Amniotic epithelial cell (primary cell): ENCODE results near the gene CALML5.
A peak's percentile ranks its signal among the peaks of the same experiment; 100 is the strongest.

Experiments used
- DNase-seq: peaks from one replicate; pipeline ENCODE4 v3.0.0-alpha.2; 2010; ENCODE audit warnings: low read depth

Gene CALML5

GRCh38 chr10:5461914-5462840 is 37.2 kb downstream of the CALML5 start:
- DNase-seq, result peak; percentile 39

- DNase-seq, result no peak
Measured at GRCh38 chr10:5461203-5461588, 38.2 kb downstream of the CALML5 start.

DNA sequence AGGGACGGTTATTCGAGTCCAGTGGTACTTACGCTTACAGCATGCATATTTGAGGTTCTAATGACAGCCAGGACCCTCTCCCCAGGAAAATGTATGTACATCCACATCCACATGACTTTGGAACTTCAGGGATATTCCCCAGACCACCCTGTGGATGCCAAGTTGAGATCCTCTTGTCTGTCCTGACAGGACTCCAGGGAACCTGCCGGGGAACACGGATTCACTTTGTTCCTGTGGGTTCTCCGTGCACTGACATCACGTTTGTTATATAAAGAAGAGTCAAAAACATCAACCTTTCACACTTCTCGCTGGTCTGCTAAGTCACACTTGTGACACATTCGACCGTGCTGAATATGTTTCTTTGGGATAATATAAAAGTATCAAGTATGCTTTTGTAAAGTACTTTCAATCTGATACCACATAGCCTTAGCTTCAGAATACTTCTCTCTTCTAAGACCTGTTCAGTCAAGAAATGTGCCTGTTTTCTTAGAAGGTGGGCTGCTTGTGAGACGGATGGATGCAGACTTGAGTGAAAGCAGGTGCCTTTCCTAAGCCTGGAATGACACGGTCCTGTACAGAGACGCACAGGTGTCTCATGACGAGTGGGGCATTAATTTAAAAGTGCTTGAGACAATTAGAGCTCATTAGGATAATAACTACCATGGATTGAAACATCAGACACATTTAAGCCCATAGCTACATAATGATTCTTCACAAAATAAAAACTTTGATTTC is 38.7 kb downstream of the CALML5 start:
- no peak for DNase-seq

DNA sequence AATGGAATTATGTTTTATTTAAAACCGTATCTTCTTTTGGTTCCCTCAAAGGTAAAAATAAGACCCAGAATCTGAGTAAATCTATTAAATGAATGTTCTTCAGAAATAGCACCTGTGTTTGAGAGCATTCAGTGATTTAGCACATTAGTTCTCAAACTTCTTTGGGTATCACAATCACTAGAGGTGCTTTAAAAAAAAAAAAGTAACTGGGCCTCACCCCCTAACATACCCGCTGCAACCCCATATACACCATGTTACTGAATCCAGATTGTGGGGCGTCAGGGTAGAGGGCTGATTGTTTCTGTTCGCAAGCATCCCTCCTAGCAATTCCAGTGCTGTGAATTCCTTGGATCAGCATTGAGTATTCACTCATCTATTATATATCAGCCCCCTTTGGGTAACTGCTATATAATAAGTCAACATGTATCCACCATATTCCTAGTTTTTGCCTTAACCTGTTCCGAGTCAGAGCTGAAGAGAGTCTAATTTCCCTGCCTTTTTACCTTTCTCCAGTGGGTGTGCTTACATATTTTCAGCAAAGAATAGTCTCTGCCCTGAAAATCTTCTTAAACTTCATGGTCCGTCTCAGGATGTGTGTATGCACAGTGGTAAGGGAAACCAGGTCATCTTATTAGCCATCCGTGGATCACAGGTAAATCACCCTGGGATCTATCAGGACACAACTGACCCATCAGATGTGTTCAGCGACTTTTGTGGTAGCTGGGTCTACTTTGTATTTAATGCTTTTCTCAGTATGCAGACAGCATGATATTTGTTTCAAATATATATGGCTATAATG is 40.2 kb downstream of the CALML5 start:
- no peak for DNase-seq

- no peak for DNase-seq
Measured at GRCh38 chr10:5458425-5458824, 40.9 kb downstream of the CALML5 start.

GRCh38 chr10:5457741-5458140 is 41.6 kb downstream of the CALML5 start:
- DNase-seq, result no peak

DNA sequence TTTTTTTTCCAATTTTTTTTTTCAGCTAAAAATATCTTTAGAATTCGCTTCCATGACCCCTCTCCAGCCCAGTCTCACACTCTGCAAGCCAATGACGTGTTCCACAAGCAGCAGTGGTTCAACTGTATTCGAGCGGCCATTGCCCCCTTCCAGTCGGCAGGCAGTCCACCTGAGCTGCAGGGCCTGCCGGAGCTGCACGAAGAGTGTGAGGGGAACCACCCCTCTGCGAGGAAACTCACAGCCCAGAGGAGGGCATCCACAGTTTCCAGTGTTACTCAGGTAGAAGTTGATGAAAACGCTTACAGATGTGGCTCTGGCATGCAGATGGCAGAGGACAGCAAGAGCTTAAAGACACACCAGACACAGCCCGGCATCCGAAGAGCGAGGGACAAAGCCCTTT is 42.8 kb downstream of the CALML5 start:
- DNase-seq, result no peak

- DNase-seq, result no peak
Measured at GRCh38 chr10:5453749-5454489, 45.5 kb downstream of the CALML5 start.

- peak; percentile 40 for DNase-seq
Measured at GRCh38 chr10:5450605-5451384, 48.6 kb downstream of the CALML5 start.

DNA sequence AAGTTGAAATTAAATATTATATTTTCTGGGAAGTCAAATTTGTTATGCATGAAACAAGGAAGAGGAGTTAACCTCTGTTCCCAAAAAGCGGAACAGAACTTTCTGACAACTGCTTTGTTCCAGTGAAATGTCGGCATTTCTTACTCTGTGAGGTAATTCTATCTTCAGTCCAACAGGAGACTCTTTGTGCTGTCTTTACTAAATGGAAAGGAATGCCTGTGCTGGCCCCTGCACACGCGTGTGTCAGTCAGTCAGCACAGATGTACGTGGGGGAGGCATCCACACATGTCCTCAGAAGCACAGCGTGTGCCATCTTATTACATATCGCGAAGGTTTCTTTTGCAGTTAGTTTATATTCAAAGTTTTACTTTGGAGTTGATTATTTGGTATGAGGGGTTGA is 49.5 kb downstream of the CALML5 start:
- DNase-seq, result peak; percentile 88

DNA sequence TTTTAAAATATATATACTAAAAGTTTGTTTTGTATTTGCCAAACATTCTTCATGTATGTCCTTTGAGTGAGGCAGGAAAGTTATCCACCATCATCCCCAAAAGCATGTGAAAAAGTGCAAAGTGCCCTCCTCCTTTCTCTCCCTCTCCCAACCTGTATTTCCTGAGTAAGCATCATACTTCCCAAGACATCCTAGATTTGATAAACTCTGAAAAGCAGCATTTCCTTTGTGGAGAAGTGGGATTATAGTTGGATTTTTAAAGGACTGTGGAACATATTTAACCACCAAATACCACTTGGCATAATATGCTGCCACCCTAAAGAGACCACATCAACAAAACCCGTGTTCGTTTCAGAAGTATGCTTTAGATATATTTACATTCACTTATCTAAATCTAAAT is 50.1 kb downstream of the CALML5 start:
- DNase-seq, result no peak
